Smooth muscle cell (in vitro differentiated cells): ENCODE results near the gene CYP11A1. TPM values are rescaled to one million over a fixed set of nuclear protein-coding genes. Genes with fewer than 3 reads are reported as not detected.

Experiments
- DNase-seq: peaks from one replicate; lab custom pipeline; 2025; ENCODE audit not compliant: unreplicated experiment; lab: John Stamatoyannopoulos, UW
- H2AFZ ChIP-seq: fragments of 200-600 bp; sonication (generic); 2 replicates; pipeline ENCODE4 v1.6.0; 2016; ENCODE audit warnings: antibody characterized with exemption, low read depth, mild to moderate bottlenecking
- H3F3A ChIP-seq: fragments of 200-600 bp; sonication (generic); 2 replicates; pipeline ENCODE4 v1.6.0; 2017; ENCODE audit warnings: antibody characterized with exemption, low read depth
- H3K27ac ChIP-seq: fragments of 200-600 bp; sonication (generic); 2 replicates; pipeline ENCODE4 v1.5.1; 2016; ENCODE audit warnings: low read depth, mild to moderate bottlenecking
- H3K27me3 ChIP-seq: fragments of 200-600 bp; sonication (generic); 2 replicates; pipeline ENCODE4 v1.6.1; 2016; ENCODE audit warnings: low read depth, mild to moderate bottlenecking
- H3K36me3 ChIP-seq: fragments of 200-600 bp; sonication (generic); 2 replicates; pipeline ENCODE4 v1.5.1; 2016; ENCODE audit warnings: low read depth
- H3K4me1 ChIP-seq: fragments of 200-600 bp; sonication (generic); 2 replicates; pipeline ENCODE4 v1.5.1; 2016; ENCODE audit warnings: low read depth
- H3K4me2 ChIP-seq: fragments of 200-600 bp; sonication (generic); 2 replicates; pipeline ENCODE4 v1.6.0; 2016; ENCODE audit warnings: mild to moderate bottlenecking
- H3K4me3 ChIP-seq: fragments of 200-600 bp; sonication (generic); 2 replicates; pipeline ENCODE4 v1.5.1; 2016; ENCODE audit warnings: mild to moderate bottlenecking
- H3K79me2 ChIP-seq: fragments of 200-600 bp; sonication (generic); 2 replicates; pipeline ENCODE4 v1.6.0; 2016; ENCODE audit warnings: low read depth, mild to moderate bottlenecking
- H3K9ac ChIP-seq: fragments of 200-600 bp; sonication (generic); 2 replicates; pipeline ENCODE4 v1.6.0; 2016; ENCODE audit warnings: low read depth
- H3K9me3 ChIP-seq: fragments of 200-600 bp; sonication (generic); replicated peaks from 2 replicates; pipeline ENCODE4 v1.5.1; 2016; ENCODE audit warnings: low read depth
- H4K20me1 ChIP-seq: fragments of 200-600 bp; sonication (generic); 2 replicates; pipeline ENCODE4 v1.6.0; 2016; ENCODE audit warnings: low read depth
- CTCF ChIP-seq: fragments of 200-600 bp; sonication (generic); IDR thresholded peaks from 2 replicates; pipeline ENCODE4 v1.5.1; 2017; ENCODE audit warnings: borderline replicate concordance, mild to moderate bottlenecking, antibody characterized with exemption; ENCODE audit not compliant: insufficient read depth, poor library complexity, severe bottlenecking
- WGBS: methylation state at CpG from one replicate; pipeline ENCODE4 v1.1.7; 2016; ENCODE audit warnings: low lambda C conversion rate; 5-methylcytosine and 5-hydroxymethylcytosine counted together
- polyA plus RNA-seq: library from polyadenylated mRNA; unstranded; fragments of >200 nt; fragmentation: Nextera tagmentation; extraction: Ambion mirVana; gene quantifications from 2 replicates; pipeline ENCODE4 v1.2.1, GENCODE V29; 2016
- total RNA-seq: library from RNA; depleted of rRNA; stranded (reverse); fragments of >200 nt; gene quantifications from 2 replicates; pipeline ENCODE4 v1.2.3, GENCODE V29; 2014

CYP11A1 gene
- total and polyA plus RNA-seq, 2 experiments from 2014 or later: 3.5 to 6.6 TPM

GRCh38 chr15:74301583-74302361 lies 65.7 kb downstream of the CYP11A1 start:
- Histone ChIP-seq H3K9ac (no peak overlapping the region), H3K9me3 (no peaks in the 10 kb centered on the region), H3K27ac (no peak overlapping the region), H3K4me3 (no peak overlapping the region), H3K27me3 (no peaks in the 10 kb centered on the region), H3K79me2 (no peaks in the 10 kb centered on the region), H3F3A (no peaks in the 10 kb centered on the region), H3K36me3 (no peaks in the 10 kb centered on the region), H4K20me1 (no peaks in the 10 kb centered on the region), H3K4me2 (peak overlapping the region; percentile 17), H3K4me1 (peaks cover 46% of the 10 kb centered on the region), H2AFZ (no peak overlapping the region)
- WGBS: 55% methylated on average over 6 of the region's 7 CpGs
- DNase-seq: no peak
- no peak for TF ChIP-seq CTCF

GRCh38 chr15:74300057-74300795 lies 67.2 kb downstream of the CYP11A1 start:
- no peaks in the 10 kb centered on the region for H3K79me2 ChIP-seq
- no peaks in the 10 kb centered on the region for H3K27me3 ChIP-seq
- no peaks in the 10 kb centered on the region for H3K36me3 ChIP-seq
- H3K4me1 ChIP-seq: peaks cover 37% of the 10 kb centered on the region
- WGBS: 77% methylated on average over 26 of the region's 26 CpGs
- no peak overlapping the region for H3K4me3 ChIP-seq
- H3K9ac ChIP-seq: no peak overlapping the region
- no peak for TF ChIP-seq CTCF
- H3K9me3 ChIP-seq: no peaks in the 10 kb centered on the region
- H4K20me1 ChIP-seq: no peaks in the 10 kb centered on the region
- no peak overlapping the region for H2AFZ ChIP-seq
- no peak overlapping the region for H3K27ac ChIP-seq
- no peak for DNase-seq
- H3K4me2 ChIP-seq: no peak overlapping the region
- H3F3A ChIP-seq: no peaks in the 10 kb centered on the region

GRCh38 chr15:74297887-74298286 lies 69.6 kb downstream of the CYP11A1 start:
- no peak for TF ChIP-seq CTCF
- H3K9ac ChIP-seq: no peak overlapping the region
- H2AFZ ChIP-seq: no peak overlapping the region
- H3K36me3 ChIP-seq: no peaks in the 10 kb centered on the region
- H3K9me3 ChIP-seq: no peaks in the 10 kb centered on the region
- H4K20me1 ChIP-seq: no peaks in the 10 kb centered on the region
- H3K27me3 ChIP-seq: no peaks in the 10 kb centered on the region
- WGBS: 13% methylated on average over 1 of the region's 1 CpG
- no peak for DNase-seq
- H3K79me2 ChIP-seq: no peaks in the 10 kb centered on the region
- H3F3A ChIP-seq: peaks cover 8% of the 10 kb centered on the region
- no peak overlapping the region for H3K27ac ChIP-seq
- peak overlapping the region; percentile 62 for H3K4me2 ChIP-seq
- H3K4me1 ChIP-seq: peaks cover 20% of the 10 kb centered on the region
- H3K4me3 ChIP-seq: no peak overlapping the region
